Naive B cell (primary cell): ENCODE measurements around the gene ZBTB20. TPM values are rescaled to one million over a fixed set of nuclear protein-coding genes. Genes with fewer than 3 reads are reported as not detected.

Source experiments
- ATAC-seq, 2 donors: fragments of 150-1000 bp; cut with Tn5 transposase; 2 replicates each; pipeline ENCODE4 v1.10.0; 2021; ENCODE audit warnings: low read depth in 2 of 2, mild to moderate bottlenecking in 2 of 2, moderate library complexity in 2 of 2
- DNase-seq: peaks from one replicate; pipeline ENCODE4 v3.0.0; 2022
- H3K27ac Mint-ChIP-seq, 6 donors: one replicate each; pipeline ENCODE4 v1.8.0; 2020 to 2022; ENCODE audit warnings: mild to moderate bottlenecking in 6 of 6, mixed read lengths in 6 of 6, moderate library complexity in 5 of 6, inconsistent platforms in 2 of 6
- H3K27me3 Mint-ChIP-seq, 3 donors: one replicate each; pipeline ENCODE4 v1.8.0; 2021 to 2022; ENCODE audit warnings: mixed read lengths in 3 of 3, mild to moderate bottlenecking in 1 of 3
- H3K36me3 Mint-ChIP-seq, 2 donors: one replicate each; pipeline ENCODE4 v1.8.0; 2020 to 2022; ENCODE audit warnings: mixed read lengths in 2 of 2, inconsistent platforms in 1 of 2, mild to moderate bottlenecking in 1 of 2
- H3K4me1 Mint-ChIP-seq, 3 donors: one replicate each; pipeline ENCODE4 v1.8.0; 2020 to 2022; ENCODE audit warnings: mixed read lengths in 3 of 3, inconsistent platforms in 1 of 3, mild to moderate bottlenecking in 1 of 3, moderate library complexity in 1 of 3
- H3K4me3 Mint-ChIP-seq, 8 donors: one replicate each; pipeline ENCODE4 v1.8.0; 2020 to 2022; ENCODE audit warnings: mild to moderate bottlenecking in 8 of 8, mixed read lengths in 8 of 8, moderate library complexity in 8 of 8, inconsistent platforms in 2 of 8
- H3K9me3 Mint-ChIP-seq, 7 donors: one replicate each; pipeline ENCODE4 v1.8.0; 2020 to 2022; ENCODE audit warnings: mixed read lengths in 7 of 7, mild to moderate bottlenecking in 5 of 7, inconsistent platforms in 2 of 7, moderate library complexity in 1 of 7
- polyA plus RNA-seq, 6 donors: library from polyadenylated mRNA; unstranded; fragments of 300-500 nt; fragmentation: Illumina TruSeq; gene quantifications; one replicate each; pipeline ENCODE4 v1.2.3, GENCODE V29; 2021; ENCODE audit warnings: low read depth in 6 of 6

ZBTB20 gene
- polyA plus RNA-seq, 6 donors from 2014 or later = 20.4 to 38.5 (median 34.6) TPM

- peaks cover 0 to 5% of the 10 kb centered on the region in 2 donors for H3K36me3 Mint-ChIP-seq
- H3K27me3 Mint-ChIP-seq = no peaks in the 10 kb centered on the region
- no peak for ATAC-seq
- peak overlapping the region in 2 of 6 donors; percentile 44 to 68 for H3K27ac Mint-ChIP-seq
- no peaks in the 10 kb centered on the region for H3K9me3 Mint-ChIP-seq
- no peak overlapping the region for H3K4me3 Mint-ChIP-seq
- no peak for DNase-seq
- H3K4me1 Mint-ChIP-seq = no peaks in the 10 kb centered on the region
These were observed 784.3 kb downstream of the ZBTB20 start for GRCh38 chr3:114362815-114363214.

DNA sequence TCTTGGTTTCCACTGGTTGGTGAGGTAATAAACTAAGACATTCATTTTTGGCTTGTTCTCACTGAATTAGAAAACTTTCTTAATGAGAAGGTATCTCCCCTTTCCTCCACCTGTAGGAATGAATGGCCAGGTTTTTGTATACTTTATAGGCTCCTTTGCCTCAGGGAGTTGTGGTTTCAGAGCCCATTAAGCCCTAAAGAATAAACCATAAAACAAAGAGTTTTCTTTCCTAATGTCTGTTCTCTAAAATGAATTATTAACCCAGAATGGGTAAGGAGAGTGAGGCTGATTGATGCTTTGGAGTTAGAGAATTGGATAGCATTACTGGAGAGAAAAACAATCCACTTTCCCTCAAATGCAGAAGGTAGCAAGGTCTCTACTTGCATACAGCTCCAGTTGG is 785.7 kb downstream of the ZBTB20 start:
- Mint-ChIP-seq H3K36me3 (peaks cover 0 to under 1% of the 10 kb centered on the region in 2 donors), H3K27ac (peak overlapping the region in 1 of 6 donors; percentile 32), H3K4me1 (no peaks in the 10 kb centered on the region), H3K9me3 (no peaks in the 10 kb centered on the region), H3K27me3 (no peaks in the 10 kb centered on the region), H3K4me3 (no peak overlapping the region)
- no peak for DNase-seq
- no peak for ATAC-seq

DNA sequence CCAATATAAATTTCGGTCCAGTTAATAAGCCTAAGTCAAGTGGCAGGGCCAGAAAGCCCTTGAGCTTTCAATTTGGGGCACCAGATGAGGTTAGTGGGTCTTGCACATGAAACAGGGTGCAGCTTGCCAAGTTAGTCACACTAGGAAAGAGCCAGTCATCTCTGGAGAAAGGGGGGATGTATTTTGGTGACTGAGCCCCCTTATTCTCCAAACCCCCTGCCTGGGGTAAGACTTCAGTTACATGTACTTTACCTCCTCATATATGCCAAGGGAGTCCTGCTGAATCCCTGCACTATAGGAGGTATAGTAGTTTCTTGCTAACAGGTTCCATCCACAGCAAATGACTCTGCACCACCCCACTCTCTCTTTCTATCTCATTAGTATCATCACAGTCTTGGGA is 790.6 kb downstream of the ZBTB20 start:
- no peaks in the 10 kb centered on the region for H3K4me1 Mint-ChIP-seq
- H3K36me3 Mint-ChIP-seq = peaks cover 3% of the 10 kb centered on the region in 2 donors
- ATAC-seq = no peak
- H3K27me3 Mint-ChIP-seq = no peaks in the 10 kb centered on the region
- no peaks in the 10 kb centered on the region for H3K9me3 Mint-ChIP-seq
- no peak overlapping the region for H3K4me3 Mint-ChIP-seq
- H3K27ac Mint-ChIP-seq = peak overlapping the region in 1 of 6 donors; percentile 10
- DNase-seq = no peak

- Mint-ChIP-seq H3K36me3 (peaks cover 7% of the 10 kb centered on the region in 2 donors), H3K4me1 (no peaks in the 10 kb centered on the region), H3K9me3 (no peaks in the 10 kb centered on the region), H3K27me3 (no peaks in the 10 kb centered on the region), H3K4me3 (no peak overlapping the region), H3K27ac (no peak overlapping the region)
- ATAC-seq (no peak), DNase-seq (no peak)
These were observed 791.0 kb downstream of the ZBTB20 start for GRCh38 chr3:114356066-114356465.

DNA sequence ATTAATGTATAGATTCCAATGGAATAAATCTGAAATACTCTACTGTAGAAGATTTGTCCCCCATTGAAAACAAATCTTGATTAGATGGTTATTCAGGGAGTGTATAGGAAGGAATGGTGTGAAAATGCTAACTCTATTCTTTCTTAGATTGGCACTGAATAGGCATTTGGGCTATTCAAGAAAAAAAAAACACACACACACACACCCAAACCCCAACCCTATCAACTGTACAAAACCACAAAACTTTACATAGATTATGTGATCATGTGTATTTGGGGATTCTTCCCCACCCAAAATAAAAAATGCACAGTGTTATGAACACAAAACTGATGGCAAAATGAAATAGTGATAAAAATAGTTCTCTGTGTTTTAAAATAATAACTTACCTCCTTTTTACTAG is 791.4 kb downstream of the ZBTB20 start:
- Mint-ChIP-seq H3K9me3 (no peaks in the 10 kb centered on the region), H3K27ac (no peak overlapping the region), H3K4me3 (no peak overlapping the region), H3K36me3 (peaks cover 10 to 12% of the 10 kb centered on the region in 2 donors), H3K4me1 (no peaks in the 10 kb centered on the region), H3K27me3 (no peaks in the 10 kb centered on the region)
- DNase-seq (no peak), ATAC-seq (no peak)

GRCh38 chr3:114351822-114352145 is 795.3 kb downstream of the ZBTB20 start:
- no peaks in the 10 kb centered on the region for H3K4me1 Mint-ChIP-seq
- no peaks in the 10 kb centered on the region for H3K27me3 Mint-ChIP-seq
- peak overlapping the region in 1 of 6 donors; percentile 22 for H3K27ac Mint-ChIP-seq
- ATAC-seq = no peak
- H3K36me3 Mint-ChIP-seq = peaks cover 20 to 26% of the 10 kb centered on the region in 2 donors
- H3K4me3 Mint-ChIP-seq = no peak overlapping the region
- no peaks in the 10 kb centered on the region for H3K9me3 Mint-ChIP-seq
- no peak for DNase-seq

GRCh38 chr3:114351123-114351821 is 795.8 kb downstream of the ZBTB20 start:
- H3K4me3 Mint-ChIP-seq = no peak overlapping the region
- no peak overlapping the region for H3K27ac Mint-ChIP-seq
- H3K9me3 Mint-ChIP-seq = no peaks in the 10 kb centered on the region
- peaks cover 0 to under 1% (median 0%) of the 10 kb centered on the region in 3 donors for H3K4me1 Mint-ChIP-seq
- DNase-seq (no peak), ATAC-seq (no peak)
- no peaks in the 10 kb centered on the region for H3K27me3 Mint-ChIP-seq
- peaks cover 20 to 26% of the 10 kb centered on the region in 2 donors for H3K36me3 Mint-ChIP-seq

- Mint-ChIP-seq H3K4me3 (no peak overlapping the region), H3K9me3 (no peaks in the 10 kb centered on the region), H3K27ac (no peak overlapping the region), H3K36me3 (peaks cover 20 to 26% of the 10 kb centered on the region in 2 donors), H3K4me1 (peaks cover 0 to 6% (median 1%) of the 10 kb centered on the region in 3 donors), H3K27me3 (no peaks in the 10 kb centered on the region)
- DNase-seq = no peak
- ATAC-seq = no peak
These were observed 796.4 kb downstream of the ZBTB20 start for GRCh38 chr3:114350690-114351089.

GRCh38 chr3:114350271-114350670 is 796.8 kb downstream of the ZBTB20 start:
- H3K4me3 Mint-ChIP-seq = no peak overlapping the region
- H3K36me3 Mint-ChIP-seq = peaks cover 20 to 26% of the 10 kb centered on the region in 2 donors
- H3K9me3 Mint-ChIP-seq = no peaks in the 10 kb centered on the region
- H3K27ac Mint-ChIP-seq = no peak overlapping the region
- DNase-seq = no peak
- no peak for ATAC-seq
- no peaks in the 10 kb centered on the region for H3K27me3 Mint-ChIP-seq
- peaks cover 0 to 8% (median 3%) of the 10 kb centered on the region in 3 donors for H3K4me1 Mint-ChIP-seq

DNA sequence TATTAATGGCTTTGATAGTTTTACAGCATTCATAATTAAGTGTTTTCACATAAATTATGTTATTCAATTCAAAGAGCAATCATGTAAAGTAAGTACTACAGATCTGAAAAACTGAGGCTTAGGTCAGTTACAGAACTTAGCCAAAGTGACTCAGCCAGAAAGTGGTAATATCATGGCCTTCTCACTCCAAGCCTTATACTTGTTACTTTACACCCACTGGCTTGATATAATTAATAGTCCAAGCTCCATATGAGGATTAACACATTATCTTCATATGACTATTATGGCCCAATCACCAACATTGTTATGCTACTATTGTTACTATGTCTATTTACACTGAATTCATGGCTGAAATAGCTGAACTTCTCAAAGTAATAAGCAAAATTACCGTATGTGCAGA is 802.6 kb downstream of the ZBTB20 start:
- no peaks in the 10 kb centered on the region for H3K9me3 Mint-ChIP-seq
- ATAC-seq = no peak
- peaks cover 3 to 8% (median 5%) of the 10 kb centered on the region in 3 donors for H3K4me1 Mint-ChIP-seq
- no peak overlapping the region for H3K4me3 Mint-ChIP-seq
- no peaks in the 10 kb centered on the region for H3K27me3 Mint-ChIP-seq
- H3K36me3 Mint-ChIP-seq = peaks cover 3 to 8% of the 10 kb centered on the region in 2 donors
- H3K27ac Mint-ChIP-seq = peak overlapping the region in 1 of 6 donors; percentile 39
- DNase-seq = no peak

GRCh38 chr3:114338651-114339357 is 808.3 kb downstream of the ZBTB20 start:
- H3K4me3 Mint-ChIP-seq = no peak overlapping the region
- H3K4me1 Mint-ChIP-seq = peaks cover 5 to 12% (median 6%) of the 10 kb centered on the region in 3 donors
- no peaks in the 10 kb centered on the region for H3K9me3 Mint-ChIP-seq
- no peaks in the 10 kb centered on the region for H3K27me3 Mint-ChIP-seq
- H3K27ac Mint-ChIP-seq = peak overlapping the region in 1 of 6 donors; percentile 20
- DNase-seq (no peak), ATAC-seq (no peak)
- H3K36me3 Mint-ChIP-seq = peaks cover 0 to 5% of the 10 kb centered on the region in 2 donors

GRCh38 chr3:114336857-114337256 is 810.2 kb downstream of the ZBTB20 start:
- Mint-ChIP-seq H3K27ac (peak overlapping the region in 3 of 6 donors; percentile 50 to 71 (median 71)), H3K9me3 (peaks cover 0 to 7% (median 0%) of the 10 kb centered on the region in 7 donors), H3K4me1 (peaks cover 16 to 21% (median 18%) of the 10 kb centered on the region in 3 donors), H3K36me3 (peaks cover 10 to 11% of the 10 kb centered on the region in 2 donors), H3K4me3 (peak overlapping the region in 1 of 8 donors; percentile 32), H3K27me3 (no peaks in the 10 kb centered on the region)
- ATAC-seq (no peak), DNase-seq (no peak)

DNA sequence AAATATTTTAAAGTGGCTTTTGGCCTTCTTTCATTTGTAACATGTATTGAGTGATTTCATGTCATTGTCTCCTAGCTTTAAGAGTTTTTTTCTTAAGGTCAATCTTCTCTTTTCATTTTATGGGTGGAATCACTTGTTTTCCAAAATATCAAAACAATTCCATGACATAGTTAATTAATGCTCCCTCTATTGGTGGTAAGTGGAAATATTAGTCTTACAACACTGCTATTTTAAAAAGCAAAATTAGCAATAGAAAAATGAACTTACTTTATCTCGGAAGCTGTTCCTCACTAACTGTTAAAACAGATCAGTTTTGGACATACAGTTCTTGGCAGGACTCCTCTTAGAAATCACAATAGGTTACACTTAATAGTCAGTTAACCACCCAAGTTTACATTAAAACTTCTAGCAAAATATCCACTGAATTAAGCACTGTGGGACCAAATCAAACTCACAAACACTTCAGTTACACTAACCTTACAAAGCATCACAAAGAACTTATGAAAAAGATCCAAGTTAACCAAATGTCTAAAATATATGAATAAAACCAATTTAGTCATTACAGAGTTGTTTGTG is 810.9 kb downstream of the ZBTB20 start:
- H3K36me3 Mint-ChIP-seq = peaks cover 12 to 16% of the 10 kb centered on the region in 2 donors

GRCh38 chr3:114333923-114334240 is 813.2 kb downstream of the ZBTB20 start:
- Mint-ChIP-seq H3K27ac (peak overlapping the region in 3 of 6 donors; percentile 41 to 89 (median 71)), H3K36me3 (peaks cover 16 to 24% of the 10 kb centered on the region in 2 donors), H3K4me1 (peaks cover 19 to 23% (median 21%) of the 10 kb centered on the region in 3 donors), H3K4me3 (no peak overlapping the region), H3K27me3 (no peaks in the 10 kb centered on the region), H3K9me3 (peaks cover 0 to 7% (median 0%) of the 10 kb centered on the region in 7 donors)
- no peak for DNase-seq
- ATAC-seq = no peak

More for the DNA sequence above, 810.9 kb downstream of the ZBTB20 start:
- H3K27ac Mint-ChIP-seq = peak overlapping the region in 3 of 6 donors; percentile 30 to 71 (median 33)
- peaks cover 16 to 23% (median 18%) of the 10 kb centered on the region in 3 donors for H3K4me1 Mint-ChIP-seq
- peaks cover 0 to 7% (median 0%) of the 10 kb centered on the region in 7 donors for H3K9me3 Mint-ChIP-seq
- no peak overlapping the region for H3K4me3 Mint-ChIP-seq
- ATAC-seq (no peak), DNase-seq (no peak)
- H3K27me3 Mint-ChIP-seq = no peaks in the 10 kb centered on the region
